ENCODE results near the gene NEXN. TPM values are rescaled to one million over a fixed set of nuclear protein-coding genes. Genes with fewer than 3 reads are reported as not detected.

NEXN gene
- total RNA-seq = 1.1 and 2.2 TPM in 2 replicates

DNA sequence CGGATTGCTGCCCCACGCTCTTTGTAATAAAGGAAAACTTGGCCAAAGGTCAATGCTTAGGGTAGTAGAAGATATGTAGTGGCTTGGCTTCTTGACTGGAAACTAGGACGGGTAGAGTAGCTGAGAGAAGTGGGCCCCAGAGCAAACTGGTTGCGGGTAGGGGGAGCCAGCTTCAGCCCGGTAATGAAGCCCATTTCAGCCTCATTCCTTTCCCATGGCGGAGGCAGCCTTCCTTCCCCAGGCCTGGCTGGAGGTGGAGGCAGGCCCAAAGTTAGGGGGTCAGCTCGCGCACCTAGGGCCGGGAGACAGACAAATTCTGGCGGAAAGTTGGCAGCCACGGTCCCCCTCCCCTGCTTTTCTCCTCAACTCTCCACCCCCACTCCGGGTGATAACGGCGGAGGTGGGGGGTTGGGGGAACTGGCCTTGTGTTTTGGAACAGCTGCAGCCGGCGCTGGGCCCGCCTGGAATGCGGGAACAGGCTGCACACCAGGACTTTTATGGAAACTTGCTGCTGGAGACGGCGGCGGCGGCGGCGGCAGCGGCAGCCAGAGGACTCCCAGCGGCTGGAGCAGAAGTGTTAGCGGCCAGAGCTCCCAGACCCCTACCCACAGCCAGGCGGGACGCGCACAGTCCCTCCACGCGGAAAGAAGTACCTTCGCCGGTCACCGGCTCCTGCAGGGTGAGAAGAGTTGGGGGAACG lies at the start of gene NEXN:
TSS of gene NEXN (plus strand) at position 544 of the 700 bp plus-strand sequence. CDS start 27,483 bp downstream, outside the sequence.

DNA sequence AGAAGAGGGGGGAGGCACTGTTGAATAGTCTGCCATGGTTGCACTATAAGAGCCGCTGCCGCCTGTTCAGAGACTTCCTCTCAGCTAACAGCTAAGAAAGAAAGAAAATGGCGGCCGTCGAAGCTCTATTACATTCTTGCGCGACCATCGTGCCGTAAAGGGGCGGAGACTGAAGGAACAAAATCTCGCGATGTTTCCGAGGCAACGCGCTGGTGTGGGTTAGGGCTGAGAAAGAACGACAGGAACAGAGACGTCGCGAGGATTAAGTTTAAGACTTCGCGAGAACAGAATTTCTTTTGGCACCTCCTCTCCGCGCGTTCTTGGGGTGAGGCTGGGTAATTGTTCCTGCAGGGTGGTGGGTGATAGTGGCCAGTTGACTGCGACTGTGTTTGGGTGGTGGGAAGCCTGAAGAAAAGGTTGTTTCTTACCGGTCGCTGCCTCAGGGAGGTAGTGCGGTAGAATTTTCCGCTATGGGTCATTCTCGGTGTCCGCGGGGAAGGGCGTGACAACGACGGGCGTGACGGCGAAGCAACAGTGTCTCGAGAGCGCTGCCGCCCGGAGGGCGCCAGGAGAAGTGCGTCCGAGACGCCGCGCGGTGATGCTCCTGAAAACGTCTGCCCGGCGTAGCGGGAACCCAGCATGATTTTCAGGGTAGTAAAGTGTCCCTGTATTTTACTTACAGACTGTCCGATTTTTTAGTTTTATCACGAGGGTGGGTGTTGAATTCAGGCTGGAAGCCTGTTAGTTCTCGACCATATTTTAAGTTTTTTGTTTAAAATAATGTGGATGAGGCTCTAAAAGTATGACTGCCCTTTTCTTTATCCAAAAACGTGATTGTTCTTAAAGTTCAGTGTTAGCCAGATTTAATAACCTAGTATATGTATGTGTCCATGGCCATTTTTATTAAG lies 90.8 kb downstream of the NEXN start, which contains the start of gene FUBP1:
TSS of gene FUBP1 (minus strand) at position 104 of the 908 bp plus-strand sequence. CDS start at position 36, 68 bp downstream.

Other genes with a start within 250 kb of the NEXN start
- 25.2 and 43.0 TPM in 2 replicates for gene ZZZ3, start 206.0 kb upstream of the NEXN start, total RNA-seq
- 28.1 and 28.2 TPM in 2 replicates for gene USP33, start 128.8 kb upstream of the NEXN start, total RNA-seq
- 5.7 and 9.2 TPM in 2 replicates for gene MIGA1, start 109.0 kb upstream of the NEXN start, total RNA-seq
- gene FUBP1, start 90.4 kb downstream of the NEXN start, total RNA-seq = 59.5 and 87.2 TPM in 2 replicates
- gene DNAJB4, start 116.3 kb downstream of the NEXN start, total RNA-seq = 11.5 and 17.8 TPM in 2 replicates
- gene GIPC2, start 157.3 kb downstream of the NEXN start, total RNA-seq = 0.09 and 0.14 TPM in 2 replicates